Lower leg skin (tissue), 3 donors: ENCODE measurements around the gene PHGDH.

Source experiments
- CTCF ChIP-seq, 3 donors: fragments of 450-650 bp; IDR thresholded peaks; one replicate each; pipeline ENCODE4 v1.5.1; 2016; ENCODE audit warnings: antibody characterized with exemption in 3 of 3, mild to moderate bottlenecking in 3 of 3, moderate library complexity in 2 of 3
- POLR2A ChIP-seq, 2 donors: fragments of 450-650 bp; IDR thresholded peaks; one replicate each; pipeline ENCODE4 v1.6.1; 2016 to 2017; ENCODE audit warnings: antibody characterized with exemption in 2 of 2, mild to moderate bottlenecking in 1 of 2, moderate library complexity in 1 of 2

- TF ChIP-seq CTCF (IDR thresholded peaks at IDR 0.05) (no peak), POLR2A (IDR thresholded peaks at IDR 0.05) (no peak)
Measured at GRCh38 chr1:119680723-119681122, 31.0 kb upstream of the PHGDH start.
